Stimulated activated memory B cell treated with anti-CD40 and anti-IgM and Interleukin-4, amounts not matched to agents 10 μg/mL and 1 μg/mL and 100 μg/mL, for 72 hours (primary cell): Measurements from ENCODE around the gene HSFY2.
"Not testable (repeated sequence)": the region's sequence is repeated elsewhere in the genome, so short reads cannot be mapped to it uniquely, and the experiment has no call there.

ENCODE experiments used
- ATAC-seq: fragments of 150-1000 bp; cut with Tn5 transposase; 2 replicates; pipeline ENCODE4 v1.10.0; 2021
- H3K27ac Mint-ChIP-seq: one replicate; pipeline ENCODE4 v1.8.0; 2022; ENCODE audit warnings: mild to moderate bottlenecking, mixed read lengths
- H3K27me3 Mint-ChIP-seq: one replicate; pipeline ENCODE4 v1.8.0; 2022; ENCODE audit warnings: mixed read lengths
- H3K36me3 Mint-ChIP-seq: one replicate; pipeline ENCODE4 v1.8.0; 2022; ENCODE audit warnings: mixed read lengths
- H3K4me1 Mint-ChIP-seq: one replicate; pipeline ENCODE4 v1.8.0; 2022; ENCODE audit warnings: mixed read lengths
- H3K4me3 Mint-ChIP-seq: one replicate; pipeline ENCODE4 v1.8.0; 2022; ENCODE audit warnings: mild to moderate bottlenecking, moderate library complexity, mixed read lengths
- H3K9me3 Mint-ChIP-seq: one replicate; pipeline ENCODE4 v1.8.0; 2022; ENCODE audit warnings: mixed read lengths

The HSFY2 gene, protein sequence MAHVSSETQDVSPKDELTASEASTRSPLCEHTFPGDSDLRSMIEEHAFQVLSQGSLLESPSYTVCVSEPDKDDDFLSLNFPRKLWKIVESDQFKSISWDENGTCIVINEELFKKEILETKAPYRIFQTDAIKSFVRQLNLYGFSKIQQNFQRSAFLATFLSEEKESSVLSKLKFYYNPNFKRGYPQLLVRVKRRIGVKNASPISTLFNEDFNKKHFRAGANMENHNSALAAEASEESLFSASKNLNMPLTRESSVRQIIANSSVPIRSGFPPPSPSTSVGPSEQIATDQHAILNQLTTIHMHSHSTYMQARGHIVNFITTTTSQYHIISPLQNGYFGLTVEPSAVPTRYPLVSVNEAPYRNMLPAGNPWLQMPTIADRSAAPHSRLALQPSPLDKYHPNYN

DNA sequence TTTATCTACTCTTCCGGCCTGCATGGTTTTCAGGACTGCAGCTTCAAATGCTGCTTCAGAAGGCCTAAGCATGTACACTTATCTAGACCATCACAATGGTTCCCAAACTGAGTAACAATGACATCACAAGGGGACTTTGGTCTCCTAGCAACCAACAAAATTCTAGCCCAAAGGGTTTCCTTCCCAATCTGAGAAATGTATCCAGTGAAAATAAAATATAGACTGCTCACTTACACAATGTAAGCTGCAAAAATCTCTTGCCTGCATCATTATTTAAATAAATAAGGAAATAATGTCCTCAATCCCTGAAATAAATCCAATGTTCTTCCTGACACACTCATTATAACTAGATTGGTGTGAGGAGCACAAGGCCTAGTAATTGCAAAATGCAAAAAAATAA, at the start of gene HSFY2:
TSS of gene HSFY2 (minus strand) at position 101 of the 400 bp plus-strand sequence. CDS start 117 bp downstream, outside the sequence.
- H3K4me1 Mint-ChIP-seq, H3K9me3 Mint-ChIP-seq, ATAC-seq, H3K4me3 Mint-ChIP-seq, H3K27me3 Mint-ChIP-seq, H3K36me3 Mint-ChIP-seq, H3K27ac Mint-ChIP-seq: not testable (repeated sequence)

DNA sequence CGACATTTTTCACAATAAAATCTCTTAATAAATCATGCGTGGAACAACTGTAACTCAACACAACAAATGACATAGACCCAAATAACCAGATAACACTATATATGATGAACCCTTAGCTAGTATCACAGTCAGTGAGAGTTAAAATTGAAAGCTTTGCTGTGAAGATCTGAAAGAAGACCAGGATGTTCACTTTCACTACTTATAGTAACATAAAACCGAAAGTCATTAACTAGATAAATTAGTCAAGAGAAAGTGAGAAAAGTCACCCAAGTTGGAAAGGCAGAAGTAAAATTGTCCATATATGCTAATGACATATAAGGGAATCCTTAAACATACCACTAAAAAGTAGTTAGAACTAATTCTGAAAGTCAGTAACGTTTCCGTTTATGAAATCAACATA, 42.2 kb upstream of the HSFY2 start:
- H3K4me3 Mint-ChIP-seq, ATAC-seq, H3K27ac Mint-ChIP-seq, H3K27me3 Mint-ChIP-seq, H3K36me3 Mint-ChIP-seq, H3K4me1 Mint-ChIP-seq, H3K9me3 Mint-ChIP-seq: not testable (repeated sequence)

DNA sequence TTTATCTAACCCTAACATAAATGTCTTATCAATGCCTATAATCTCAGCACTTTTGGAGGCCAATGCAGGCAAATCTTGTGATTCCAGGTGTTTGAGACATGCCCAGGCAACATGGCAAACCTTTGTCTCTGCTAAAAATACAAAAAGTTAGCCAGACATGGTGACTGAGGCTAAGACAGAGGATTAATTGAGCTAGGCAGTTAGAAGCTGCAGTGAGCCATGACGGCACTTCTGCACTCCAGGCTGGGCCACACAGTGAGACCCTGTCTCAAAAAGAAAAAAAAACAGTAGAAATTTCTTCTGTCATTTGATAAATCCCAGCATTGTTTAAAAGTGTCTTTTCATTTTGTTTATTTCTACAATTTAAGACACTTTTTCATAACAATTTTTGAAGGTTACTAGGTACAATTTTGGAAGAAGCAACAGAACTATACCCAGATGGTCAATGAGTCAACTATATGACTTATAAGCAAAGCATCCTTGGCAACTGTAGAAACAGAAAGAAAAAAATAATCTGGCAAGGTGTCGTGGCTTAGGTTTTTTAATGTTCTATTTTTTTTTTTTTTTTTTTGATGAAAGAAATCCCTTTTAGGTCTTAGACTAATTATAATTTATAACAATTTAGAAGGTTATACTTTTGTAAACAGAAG, 15.3 kb upstream of the HSFY2 start:
- H3K4me3 Mint-ChIP-seq, H3K4me1 Mint-ChIP-seq, ATAC-seq: not testable (repeated sequence)

DNA sequence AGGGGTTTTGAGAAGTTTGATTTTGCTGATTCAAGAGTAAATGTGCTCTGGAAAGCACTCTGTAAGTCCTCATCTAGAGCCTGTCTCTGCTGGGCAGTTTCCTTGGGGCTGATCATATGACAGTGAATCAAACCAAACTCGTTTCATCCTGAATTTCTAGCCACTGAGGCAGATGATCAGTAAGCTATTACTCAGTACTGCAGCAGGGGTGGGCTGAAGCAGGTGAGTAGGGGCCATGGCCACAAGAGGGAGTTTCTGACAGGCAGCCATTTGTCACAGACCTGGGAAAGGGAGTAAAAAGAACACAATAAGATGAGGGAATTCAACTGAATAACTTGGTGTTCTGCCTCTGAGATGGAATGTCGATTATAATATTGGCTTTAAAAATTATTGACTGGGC, 19.5 kb downstream of the HSFY2 start:
- not testable (repeated sequence) for H3K27me3 Mint-ChIP-seq, H3K27ac Mint-ChIP-seq, H3K4me1 Mint-ChIP-seq, H3K9me3 Mint-ChIP-seq, ATAC-seq, H3K36me3 Mint-ChIP-seq, H3K4me3 Mint-ChIP-seq

More for the DNA sequence above, 15.3 kb upstream of the HSFY2 start:
- not testable (repeated sequence) for H3K9me3 Mint-ChIP-seq, H3K27me3 Mint-ChIP-seq, H3K27ac Mint-ChIP-seq, H3K36me3 Mint-ChIP-seq

DNA sequence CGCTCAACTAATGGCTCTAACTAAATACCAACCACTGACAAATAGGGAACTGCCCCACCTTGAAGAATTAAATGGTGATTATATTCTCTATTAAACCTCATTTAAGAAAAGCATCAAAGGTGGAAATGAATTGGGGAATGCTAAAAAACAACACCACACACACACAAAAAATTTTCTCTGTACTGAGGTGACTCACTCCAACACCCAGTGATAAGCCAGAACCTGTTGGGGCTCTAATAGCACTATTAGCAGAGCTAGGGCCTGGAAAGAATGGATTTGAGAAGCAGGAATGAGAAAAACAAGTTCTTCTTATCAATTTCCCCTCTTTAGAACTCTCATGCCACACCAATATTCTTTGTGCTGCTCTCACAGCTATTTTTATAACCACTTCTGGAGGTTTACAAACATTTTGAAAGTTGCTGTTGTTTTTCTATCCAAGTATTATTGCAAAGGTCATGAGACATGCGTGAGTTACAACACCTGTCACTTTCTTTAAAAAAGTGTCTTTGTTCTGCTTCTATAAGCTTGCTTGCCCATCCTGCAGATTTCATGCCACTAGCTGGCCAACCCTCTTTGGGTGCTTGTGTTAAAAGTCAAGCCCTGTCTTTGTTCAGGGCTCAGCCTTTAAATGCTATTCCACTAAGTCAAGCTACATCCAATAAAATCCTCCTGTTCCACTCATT, 20.3 kb downstream of the HSFY2 start:
- not testable (repeated sequence) for H3K9me3 Mint-ChIP-seq, H3K27ac Mint-ChIP-seq, H3K4me1 Mint-ChIP-seq, ATAC-seq, H3K27me3 Mint-ChIP-seq, H3K36me3 Mint-ChIP-seq, H3K4me3 Mint-ChIP-seq

DNA sequence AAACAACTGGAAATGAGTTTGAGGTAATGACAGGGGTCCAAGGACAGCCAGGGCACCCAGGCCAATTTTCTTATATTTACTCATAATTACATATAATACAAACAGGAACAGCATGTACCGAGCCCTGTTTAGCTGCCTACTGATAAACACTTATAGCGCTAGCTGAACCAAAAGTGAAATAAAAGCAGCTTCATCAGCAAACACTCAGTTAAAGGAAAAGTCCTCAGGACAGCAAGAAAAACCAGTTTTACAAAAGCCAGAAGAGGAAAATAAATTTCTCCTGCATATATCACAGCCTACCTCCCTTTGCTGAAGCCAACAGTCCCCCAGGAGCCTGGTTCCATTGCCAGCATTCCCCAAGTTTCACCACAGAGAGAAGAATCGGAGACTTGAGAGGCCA, 49.8 kb downstream of the HSFY2 start:
- not testable (repeated sequence) for H3K27ac Mint-ChIP-seq, ATAC-seq, H3K9me3 Mint-ChIP-seq, H3K4me3 Mint-ChIP-seq, H3K27me3 Mint-ChIP-seq, H3K36me3 Mint-ChIP-seq, H3K4me1 Mint-ChIP-seq
